Activated naive CD4-positive, alpha-beta T cell treated with anti-CD3 and anti-CD28 coated beads, Interleukin-2, amount 50 U/mL, for 72 hours (primary cell): ENCODE results near the gene TSPAN6. TPM values are rescaled to one million over a fixed set of nuclear protein-coding genes. Genes with fewer than 3 reads are reported as not detected.

Experiments
- ATAC-seq, 2 donors: fragments of 150-1000 bp; cut with Tn5 transposase; 2 replicates each; pipeline ENCODE4 v1.10.0; 2021; ENCODE audit warnings: mild to moderate bottlenecking in 2 of 2, moderate library complexity in 2 of 2
- DNase-seq, 2 donors: peaks; one replicate each; pipeline ENCODE4 v3.0.0; 2021 to 2022; ENCODE audit warnings: low spot score in 2 of 2
- H3K27ac Mint-ChIP-seq, 2 donors: one replicate each; pipeline ENCODE4 v1.8.0; 2022; ENCODE audit warnings: mild to moderate bottlenecking in 2 of 2, mixed read lengths in 2 of 2
- H3K36me3 Mint-ChIP-seq, 2 donors: one replicate each; pipeline ENCODE4 v1.8.0; 2022; ENCODE audit warnings: mixed read lengths in 2 of 2
- H3K9me3 Mint-ChIP-seq, 2 donors: one replicate each; pipeline ENCODE4 v1.8.0; 2022; ENCODE audit warnings: mixed read lengths in 2 of 2
- total RNA-seq, 2 donors: library from RNA; stranded (reverse); gene quantifications; one replicate each; pipeline ENCODE4 v1.2.3, GENCODE V29; 2022

Gene TSPAN6
- total RNA-seq, 2 donors from 2014 or later = 0.73 TPM; not detected in 1

- H3K36me3 Mint-ChIP-seq = no peaks in the 10 kb centered on the region
- no peak overlapping the region for H3K27ac Mint-ChIP-seq
- no peak for DNase-seq
- no peak for ATAC-seq
- H3K9me3 Mint-ChIP-seq = no peaks in the 10 kb centered on the region
Observed at GRCh38 chrX:100650841-100651240, 14.2 kb upstream of the TSPAN6 start.

- DNase-seq (no peak), ATAC-seq (no peak)
- H3K9me3 Mint-ChIP-seq = no peaks in the 10 kb centered on the region
- H3K27ac Mint-ChIP-seq = no peak overlapping the region
- no peaks in the 10 kb centered on the region for H3K36me3 Mint-ChIP-seq
Observed at GRCh38 chrX:100649550-100650356, 13.1 kb upstream of the TSPAN6 start.

GRCh38 chrX:100648458-100649417 is 12.1 kb upstream of the TSPAN6 start:
- H3K36me3 Mint-ChIP-seq = no peaks in the 10 kb centered on the region
- ATAC-seq (no peak), DNase-seq (no peak)
- H3K9me3 Mint-ChIP-seq = no peaks in the 10 kb centered on the region
- H3K27ac Mint-ChIP-seq = no peak overlapping the region

DNA sequence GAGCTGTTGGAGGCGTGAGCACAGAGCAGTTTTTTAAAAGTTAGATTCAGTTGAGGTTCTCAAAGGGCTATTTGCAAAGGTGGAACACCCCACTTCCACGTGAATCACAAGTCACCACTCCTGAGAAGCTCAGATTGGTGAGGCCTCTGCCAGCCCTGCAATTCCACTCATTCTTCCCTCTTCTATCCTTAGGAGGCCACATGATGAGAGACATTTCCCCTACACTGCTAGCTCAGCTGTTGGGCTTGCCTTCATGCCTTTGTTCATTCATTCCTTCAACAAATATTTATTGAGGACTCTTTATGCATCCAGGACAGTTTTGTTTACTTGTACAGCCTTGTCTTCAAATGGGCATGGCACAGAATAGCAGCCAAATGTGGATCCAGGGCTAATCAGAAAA is 11.1 kb upstream of the TSPAN6 start:
- Mint-ChIP-seq H3K36me3 (no peaks in the 10 kb centered on the region), H3K27ac (no peak overlapping the region), H3K9me3 (no peaks in the 10 kb centered on the region)
- ATAC-seq (no peak), DNase-seq (no peak)

GRCh38 chrX:100647095-100647494 is 10.5 kb upstream of the TSPAN6 start:
- H3K9me3 Mint-ChIP-seq = no peaks in the 10 kb centered on the region
- no peaks in the 10 kb centered on the region for H3K36me3 Mint-ChIP-seq
- no peak overlapping the region for H3K27ac Mint-ChIP-seq
- DNase-seq (no peak), ATAC-seq (no peak)

DNA sequence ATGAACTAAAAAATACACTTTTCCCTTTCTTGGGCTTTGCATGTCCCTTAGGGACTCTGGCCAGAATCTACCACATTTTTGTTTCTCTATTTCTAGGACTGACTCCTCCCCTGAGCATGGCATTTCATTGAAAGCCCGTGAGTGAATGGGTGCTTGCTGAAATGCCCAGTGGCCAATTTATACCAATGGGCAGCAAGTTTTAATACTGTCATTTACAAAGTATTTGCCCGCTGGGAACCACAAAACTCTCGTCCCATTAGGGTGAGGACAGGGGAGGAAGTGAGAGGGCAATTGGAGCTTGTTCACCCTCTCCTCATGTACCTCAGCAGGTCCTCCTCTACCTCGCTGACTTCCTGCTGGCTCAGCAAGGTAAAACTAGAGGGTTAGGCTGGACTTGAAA is 8.5 kb upstream of the TSPAN6 start:
- no peak for ATAC-seq
- Mint-ChIP-seq H3K9me3 (no peaks in the 10 kb centered on the region), H3K36me3 (no peaks in the 10 kb centered on the region), H3K27ac (no peak overlapping the region)
- DNase-seq = no peak

DNA sequence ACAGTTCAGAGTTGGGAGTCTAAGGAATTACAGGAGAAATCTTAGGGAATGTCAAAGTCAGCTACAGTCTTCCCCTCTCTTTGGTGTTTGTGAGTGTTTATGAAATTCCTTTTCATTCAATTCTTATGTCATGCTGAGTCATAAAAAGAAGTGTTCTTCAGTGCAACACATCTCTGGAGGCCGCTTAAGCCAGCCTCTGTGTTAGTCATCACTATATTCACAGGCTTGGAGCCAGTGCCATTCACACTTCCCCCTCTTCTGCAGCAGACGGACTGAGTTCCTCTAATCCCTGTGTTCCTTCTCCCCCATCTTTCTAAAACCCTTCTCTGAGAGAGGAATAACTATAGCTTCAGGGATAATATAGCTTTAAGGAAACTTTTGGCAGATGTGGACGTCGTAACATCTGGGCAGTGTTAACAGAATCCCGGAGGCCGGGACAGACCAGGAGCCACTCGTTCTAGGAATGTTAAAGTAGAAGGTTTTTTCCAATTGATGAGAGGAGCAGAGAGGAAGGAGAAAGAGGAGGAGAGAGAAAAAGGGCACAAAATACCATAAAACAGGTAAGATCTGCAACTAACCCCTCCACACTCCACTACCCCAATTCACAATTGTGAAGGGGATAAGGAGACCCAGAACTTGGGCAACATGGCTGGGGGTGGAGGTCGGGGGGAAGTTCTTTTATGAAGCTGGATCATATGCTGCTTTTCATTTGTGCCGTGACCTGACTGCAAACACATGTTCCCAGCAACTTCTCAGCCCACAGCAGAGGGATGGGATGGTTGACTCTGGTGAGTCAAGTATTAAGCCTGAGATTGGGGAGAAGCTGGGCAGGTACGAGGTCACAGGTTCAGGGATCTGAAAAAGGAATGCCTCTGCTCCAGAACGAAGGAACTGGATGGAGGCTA is 7.6 kb upstream of the TSPAN6 start, which contains the start of gene SRPX2:
TSS of gene SRPX2 (plus strand) at position 244 of the 905 bp plus-strand sequence. CDS start 2,124 bp downstream, outside the sequence.
- H3K27ac Mint-ChIP-seq = no peak within 1 kb of the TSS
- ATAC-seq (peak in 1 of 2 donors; percentile 62), DNase-seq (no peak)
- H3K36me3 Mint-ChIP-seq = no peaks in the 10 kb centered on the region
- no peaks in the 10 kb centered on the region for H3K9me3 Mint-ChIP-seq

- H3K9me3 Mint-ChIP-seq = no peaks in the 10 kb centered on the region
- H3K36me3 Mint-ChIP-seq = no peaks in the 10 kb centered on the region
- no peak for DNase-seq
- no peak for ATAC-seq
- H3K27ac Mint-ChIP-seq = no peak overlapping the region
Observed at GRCh38 chrX:100643212-100643611, 6.6 kb upstream of the TSPAN6 start.

DNA sequence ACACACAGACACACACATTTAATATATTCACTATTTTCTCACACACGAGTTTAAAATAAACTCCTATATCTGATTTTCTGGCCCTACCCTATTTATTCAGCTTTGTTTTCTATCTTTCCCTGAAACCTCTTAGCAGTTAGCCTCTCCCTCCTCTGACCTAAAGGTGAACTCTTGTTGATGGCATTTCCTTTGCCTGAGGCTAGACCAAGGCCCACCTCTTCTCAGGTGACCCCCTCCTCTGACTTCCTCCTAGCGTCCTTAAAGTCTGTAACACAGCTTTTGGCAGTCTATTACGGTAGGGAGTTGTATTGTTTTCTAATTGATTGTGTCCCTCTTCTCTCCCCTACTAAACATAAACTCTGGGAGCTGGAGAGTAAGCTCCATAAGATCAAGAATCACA is 5.7 kb upstream of the TSPAN6 start:
- no peak for ATAC-seq
- DNase-seq = no peak
- H3K9me3 Mint-ChIP-seq = no peaks in the 10 kb centered on the region
- H3K27ac Mint-ChIP-seq = no peak overlapping the region
- H3K36me3 Mint-ChIP-seq = no peaks in the 10 kb centered on the region

- no peaks in the 10 kb centered on the region for H3K9me3 Mint-ChIP-seq
- no peak for DNase-seq
Observed at GRCh38 chrX:100635989-100636320, 651 bp downstream of the TSPAN6 start.

DNA sequence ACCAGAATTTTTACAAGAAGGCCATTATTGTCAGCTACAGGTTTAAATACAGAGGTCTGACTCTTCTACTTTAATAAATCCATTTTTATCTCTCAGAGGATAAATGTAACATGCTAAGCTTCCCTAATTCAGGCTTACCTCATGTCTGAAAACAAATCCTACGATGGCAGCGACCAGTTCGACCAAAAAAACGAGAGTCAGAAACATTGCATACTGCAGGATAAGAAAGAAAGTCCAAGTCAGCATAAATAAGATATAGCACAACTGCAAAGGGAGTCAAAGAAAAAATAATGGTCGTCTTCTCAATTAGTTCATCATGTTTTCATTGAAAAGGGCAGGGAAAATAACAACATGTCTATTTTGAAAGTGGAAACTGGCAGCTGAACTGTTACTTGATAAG is 1.6 kb downstream of the TSPAN6 start:
- no peak overlapping the region for H3K27ac Mint-ChIP-seq
- ATAC-seq = no peak
- H3K36me3 Mint-ChIP-seq = peaks cover 0 to 5% of the 10 kb centered on the region in 2 donors
- no peaks in the 10 kb centered on the region for H3K9me3 Mint-ChIP-seq
- no peak for DNase-seq

More at GRCh38 chrX:100635989-100636320, 651 bp downstream of the TSPAN6 start:
- Mint-ChIP-seq H3K36me3 (peaks cover 0 to 5% of the 10 kb centered on the region in 2 donors), H3K27ac (peak overlapping the region in 1 of 2 donors; percentile 84)
- no peak for ATAC-seq

DNA sequence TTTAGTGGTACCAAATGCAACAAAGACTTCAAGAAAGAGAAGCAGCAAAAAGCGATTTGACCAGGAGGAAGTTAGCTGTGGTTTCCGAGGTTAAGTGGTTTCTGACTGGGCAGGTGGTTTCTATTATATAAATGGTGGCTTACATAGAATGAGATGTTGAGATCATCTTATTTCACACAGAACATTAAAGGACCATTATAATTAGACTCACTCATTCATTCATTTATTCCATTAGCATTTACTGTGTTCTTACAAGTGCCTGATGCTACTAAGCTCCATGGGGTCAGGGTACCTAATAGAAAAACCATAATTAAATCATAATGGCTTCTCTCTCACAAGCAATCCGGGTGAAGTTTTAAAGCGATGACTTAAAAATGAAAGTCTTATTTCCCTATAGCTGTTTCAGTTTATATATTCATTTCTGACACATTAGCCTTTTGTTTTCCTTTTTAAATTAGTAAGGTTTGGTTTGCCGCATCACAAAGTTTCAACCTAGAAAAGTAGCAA is 10.6 kb downstream of the TSPAN6 start:
- DNase-seq = no peak
- no peaks in the 10 kb centered on the region for H3K36me3 Mint-ChIP-seq
- peak; percentile 71 to 78 for ATAC-seq
- H3K27ac Mint-ChIP-seq = no peak overlapping the region
- no peaks in the 10 kb centered on the region for H3K9me3 Mint-ChIP-seq

GRCh38 chrX:100623001-100623400 is 13.6 kb downstream of the TSPAN6 start:
- ATAC-seq (no peak), DNase-seq (no peak)
- no peaks in the 10 kb centered on the region for H3K36me3 Mint-ChIP-seq
- H3K27ac Mint-ChIP-seq = no peak overlapping the region
- H3K9me3 Mint-ChIP-seq = no peaks in the 10 kb centered on the region

GRCh38 chrX:100615005-100615404 is 21.6 kb downstream of the TSPAN6 start:
- Mint-ChIP-seq H3K9me3 (no peaks in the 10 kb centered on the region), H3K27ac (no peak overlapping the region), H3K36me3 (no peaks in the 10 kb centered on the region)
- peak in 1 of 2 donors; percentile 3 for DNase-seq
- ATAC-seq = peak; percentile 70 to 91

DNA sequence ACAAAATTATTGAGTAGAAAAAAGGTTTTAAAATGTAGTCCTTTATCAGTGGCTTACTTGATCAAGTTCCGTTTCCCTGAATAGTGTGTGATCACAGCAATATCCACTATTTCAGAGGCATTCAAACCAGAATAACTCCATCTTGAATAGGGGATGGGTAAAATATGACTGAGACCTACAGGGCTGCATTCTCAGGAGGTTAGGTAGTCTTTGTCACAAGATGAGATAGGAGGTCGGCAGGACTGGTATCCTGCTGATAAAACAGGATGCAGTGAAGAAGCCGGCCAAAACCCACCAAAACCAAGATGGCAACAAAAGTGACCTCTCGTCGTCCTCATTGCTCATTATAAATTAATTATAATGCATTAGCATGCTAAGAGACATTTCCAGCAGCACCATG is 24.7 kb downstream of the TSPAN6 start:
- no peaks in the 10 kb centered on the region for H3K9me3 Mint-ChIP-seq
- DNase-seq (no peak), ATAC-seq (no peak)
- H3K27ac Mint-ChIP-seq = no peak overlapping the region
- H3K36me3 Mint-ChIP-seq = no peaks in the 10 kb centered on the region

GRCh38 chrX:100609591-100609990 is 27.0 kb downstream of the TSPAN6 start:
- ATAC-seq (no peak), DNase-seq (no peak)
- no peak overlapping the region for H3K27ac Mint-ChIP-seq
- H3K36me3 Mint-ChIP-seq = no peaks in the 10 kb centered on the region
- H3K9me3 Mint-ChIP-seq = no peaks in the 10 kb centered on the region
